ENCODE measurements around the gene CCL4.
"Not testable (repeated sequence)": the region's sequence is repeated elsewhere in the genome, so short reads cannot be mapped to it uniquely, and the experiment has no call there.

The CCL4 gene

GRCh38 chr17:36103401-36103975, at the start of gene CCL4:
TSS of gene CCL4 (plus strand) at chr17:36103827. CDS start at chr17:36103906, 79 bp downstream.
- not testable (repeated sequence) for DNase-seq

- no peak for DNase-seq
These were observed 48.5 kb upstream of the CCL4 start for GRCh38 chr17:36055171-36055570.

GRCh38 chr17:36055921-36056520, 47.6 kb upstream of the CCL4 start:
- no peak for DNase-seq

GRCh38 chr17:36057911-36058310, 45.7 kb upstream of the CCL4 start:
- DNase-seq: no peak

- DNase-seq: no peak
These were observed 44.2 kb upstream of the CCL4 start for GRCh38 chr17:36059406-36059805.

- no peak for DNase-seq
These were observed 42.8 kb upstream of the CCL4 start for GRCh38 chr17:36060816-36061215.

GRCh38 chr17:36063786-36064541, 39.7 kb upstream of the CCL4 start, which contains the start of gene CCL18:
TSS of gene CCL18 (plus strand) at chr17:36064272. CDS start at chr17:36064343, 71 bp downstream.
- DNase-seq: no peak

DNA sequence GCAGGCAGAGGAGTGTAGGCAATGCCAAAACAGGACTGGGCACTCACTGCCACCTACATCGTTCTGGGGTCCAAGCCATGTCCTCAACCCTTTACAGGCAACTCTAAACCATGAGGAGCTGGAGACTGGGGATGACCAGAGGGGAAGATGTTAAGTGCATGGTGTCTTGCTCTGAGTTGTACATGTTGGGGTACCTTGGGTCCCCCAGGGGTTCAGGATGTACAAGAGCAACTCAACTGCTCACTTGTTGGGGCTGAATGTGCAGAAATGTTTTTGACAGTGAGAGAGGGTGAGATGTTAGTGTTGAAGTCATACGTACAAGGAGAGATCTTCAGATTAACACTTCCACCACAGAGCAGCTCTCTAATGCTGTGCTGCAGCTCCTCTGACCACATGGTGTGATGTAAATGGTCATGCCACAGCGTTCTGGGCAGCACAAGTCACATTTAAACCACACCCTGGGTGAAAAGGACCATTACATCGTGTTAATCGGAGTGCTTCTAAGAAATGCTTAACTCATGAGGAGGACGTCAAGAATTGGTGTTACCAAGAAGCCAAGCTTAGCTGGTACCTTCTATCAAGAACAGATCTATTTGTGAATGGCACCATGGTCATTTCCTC, 37.2 kb upstream of the CCL4 start:
- no peak for DNase-seq

- no peak for DNase-seq
These were observed 35.1 kb upstream of the CCL4 start for GRCh38 chr17:36068524-36068923.

DNA sequence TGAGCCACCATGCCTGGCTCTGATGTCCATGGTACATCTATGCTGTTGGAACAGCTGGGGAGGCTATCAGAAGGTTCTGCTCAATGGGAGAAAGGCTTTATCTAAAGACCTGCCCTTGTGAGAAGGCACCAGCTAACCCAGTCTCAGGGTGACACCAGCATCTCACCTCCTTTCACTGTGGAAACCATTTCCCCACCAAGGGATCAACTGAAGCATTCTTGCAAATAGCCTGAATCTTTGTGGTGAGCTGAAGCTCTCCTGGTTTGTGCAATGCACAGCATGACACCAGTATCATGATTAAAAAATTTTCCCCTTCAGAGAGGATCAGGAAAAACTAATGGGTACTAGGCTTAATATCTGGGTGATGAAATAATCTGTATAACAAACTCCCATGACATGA, 34.5 kb upstream of the CCL4 start:
- no peak for DNase-seq

DNA sequence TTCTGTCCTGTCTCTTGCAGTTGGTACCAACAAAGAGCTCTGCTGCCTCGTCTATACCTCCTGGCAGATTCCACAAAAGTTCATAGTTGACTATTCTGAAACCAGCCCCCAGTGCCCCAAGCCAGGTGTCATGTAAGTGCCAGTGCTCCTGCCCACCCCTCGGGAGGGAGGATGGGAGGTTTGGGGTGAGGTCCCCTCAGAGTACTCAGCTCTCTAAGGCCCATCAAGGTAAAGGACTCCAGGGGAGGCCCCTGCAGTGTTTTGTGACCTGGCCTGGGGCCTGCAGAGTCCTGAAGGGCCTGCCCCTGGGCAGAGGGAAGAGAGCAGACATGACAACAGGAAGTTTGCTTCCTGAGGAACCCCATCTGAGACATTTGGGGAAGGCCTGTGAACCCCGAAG, 33.2 kb upstream of the CCL4 start:
- no peak for DNase-seq

DNA sequence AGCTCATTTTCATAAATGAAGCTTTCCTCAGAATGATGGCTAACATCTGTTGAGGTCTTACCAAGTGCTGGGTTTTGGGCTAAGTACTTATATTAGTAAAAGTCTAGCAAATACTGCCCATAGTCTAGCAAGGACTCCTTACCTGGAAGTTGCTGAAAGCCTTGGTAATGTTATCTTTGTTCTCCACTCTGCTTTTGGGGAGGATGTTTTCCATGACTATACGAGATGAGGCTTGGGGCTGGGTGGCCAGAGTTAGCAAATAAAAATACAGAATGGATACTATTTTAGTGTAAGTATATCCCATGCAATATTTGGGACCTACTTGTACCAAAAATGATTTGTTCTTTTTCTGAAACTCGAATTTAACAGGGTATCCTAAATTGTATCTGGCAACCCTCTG, 31.9 kb upstream of the CCL4 start:
- no peak for DNase-seq

DNA sequence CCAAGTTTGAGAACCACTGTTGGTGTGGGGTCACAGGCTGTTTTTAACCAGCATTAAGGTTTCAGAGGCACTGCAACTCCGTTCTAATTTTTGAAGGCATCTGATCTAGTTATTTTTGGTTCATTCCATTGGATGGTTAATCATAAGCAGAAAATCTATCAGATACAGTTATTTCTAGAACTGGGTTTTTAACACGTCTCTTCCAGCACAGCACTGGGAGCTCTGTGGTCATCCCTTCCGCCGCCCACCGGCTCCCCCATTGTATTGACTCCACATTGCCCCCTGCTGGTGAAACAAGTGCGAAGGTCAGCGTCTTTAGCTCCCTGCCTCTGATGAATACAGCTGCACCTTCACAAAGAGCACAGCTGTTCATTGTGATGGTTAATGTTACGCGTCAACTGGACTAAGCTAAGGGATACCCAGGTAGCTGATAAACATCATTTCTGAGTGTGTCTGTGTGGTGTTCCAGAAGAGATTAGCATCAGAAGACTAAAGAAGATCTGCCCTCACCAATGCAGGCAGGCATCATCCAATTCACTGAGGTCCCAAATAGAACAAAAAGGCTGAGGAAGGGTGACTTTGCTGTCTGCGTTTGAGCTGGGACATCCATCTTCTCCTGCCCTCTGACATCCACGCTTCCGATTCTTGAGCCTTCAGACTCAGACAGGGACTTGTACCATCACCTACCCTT, 31.1 kb upstream of the CCL4 start:
- DNase-seq: peak; percentile 78

GRCh38 chr17:36074365-36074764, 29.3 kb upstream of the CCL4 start:
- DNase-seq: no peak

DNA sequence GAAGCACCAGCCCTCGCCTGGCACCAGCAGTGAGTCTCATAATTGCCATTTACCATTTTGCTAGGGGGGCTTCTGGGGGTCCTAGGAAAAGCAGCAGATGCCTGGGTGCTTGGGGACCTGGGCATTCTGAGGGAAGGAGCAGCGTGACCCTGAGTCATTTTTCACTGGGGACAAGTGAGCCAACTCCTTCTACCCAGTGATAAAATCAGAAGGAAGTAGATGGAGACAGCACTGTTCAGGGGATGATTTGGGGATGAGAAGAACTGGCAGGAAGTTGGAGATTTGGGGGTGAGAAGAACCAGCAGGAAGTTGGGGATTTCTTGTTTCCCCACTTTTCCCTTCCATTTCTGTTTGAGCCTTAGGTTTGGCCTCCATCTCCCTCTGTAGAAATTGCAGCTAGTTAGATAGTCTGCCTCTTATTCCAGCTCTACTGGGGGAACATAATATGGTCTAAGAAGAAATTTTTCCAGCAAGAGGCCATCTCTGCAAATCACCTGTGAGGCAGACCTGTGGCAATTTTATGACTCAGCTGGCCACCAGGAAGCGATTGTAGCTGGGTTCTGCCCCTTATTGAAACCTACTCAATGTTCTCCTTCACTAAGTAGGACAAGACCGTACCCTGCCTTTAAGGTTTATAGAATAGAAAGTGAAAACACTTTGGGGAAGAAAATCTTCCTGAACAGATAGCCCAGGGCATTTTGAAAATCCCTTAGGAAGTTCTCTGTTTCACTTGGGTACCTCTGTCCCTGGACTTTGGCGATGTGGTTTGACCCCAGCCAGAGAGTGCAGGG, 21.8 kb upstream of the CCL4 start:
- DNase-seq: not testable (repeated sequence)

DNA sequence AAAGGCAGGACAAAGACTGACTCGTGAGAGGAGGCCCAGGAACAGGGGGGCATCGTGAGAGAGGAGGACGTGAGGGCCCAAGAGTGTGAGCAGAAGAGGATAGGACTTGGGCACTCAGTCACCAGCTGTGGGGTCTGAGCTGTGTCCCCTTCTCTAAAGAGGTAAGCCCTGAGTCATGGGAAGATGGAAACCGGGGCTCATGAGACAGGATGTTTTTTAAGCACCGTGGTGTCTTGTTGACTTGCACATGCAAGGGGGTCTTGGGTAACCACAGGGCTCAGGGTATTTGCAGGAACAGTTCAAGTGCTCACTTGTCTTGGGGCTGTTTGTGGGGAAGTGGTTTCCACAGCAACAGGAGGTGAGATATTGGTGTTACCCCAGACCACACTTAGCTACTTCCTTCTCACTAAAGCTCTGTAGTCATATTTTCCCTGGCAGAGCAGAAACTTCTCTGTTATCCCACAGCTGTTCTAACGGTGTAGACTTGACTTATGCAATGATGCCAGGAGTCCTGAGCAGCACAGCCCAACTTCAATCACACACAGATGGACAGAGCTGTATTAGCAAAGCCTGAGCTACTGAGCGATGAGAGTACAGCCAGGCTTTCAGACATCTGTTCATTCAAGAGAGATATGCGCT, 21.0 kb upstream of the CCL4 start:
- DNase-seq: not testable (repeated sequence)

DNA sequence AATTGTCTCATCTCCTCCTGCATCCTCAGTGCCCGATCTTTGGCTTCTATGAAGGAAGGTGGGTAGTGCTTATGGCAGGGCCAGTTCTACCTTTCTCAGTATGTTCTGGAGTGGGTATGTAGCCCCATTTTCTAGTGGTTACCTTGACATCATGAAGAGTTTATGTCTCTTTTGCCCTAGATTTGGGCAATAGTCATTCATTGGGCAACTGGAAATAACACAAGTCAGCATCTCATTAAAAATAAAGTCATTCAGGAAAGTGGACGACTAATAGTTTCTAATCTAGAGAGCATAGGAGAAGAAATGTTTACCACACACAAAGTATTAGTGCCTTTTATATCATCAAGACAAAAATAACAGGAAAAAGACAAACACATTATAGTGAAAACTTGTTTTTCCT, 19.9 kb upstream of the CCL4 start:
- not testable (repeated sequence) for DNase-seq

DNA sequence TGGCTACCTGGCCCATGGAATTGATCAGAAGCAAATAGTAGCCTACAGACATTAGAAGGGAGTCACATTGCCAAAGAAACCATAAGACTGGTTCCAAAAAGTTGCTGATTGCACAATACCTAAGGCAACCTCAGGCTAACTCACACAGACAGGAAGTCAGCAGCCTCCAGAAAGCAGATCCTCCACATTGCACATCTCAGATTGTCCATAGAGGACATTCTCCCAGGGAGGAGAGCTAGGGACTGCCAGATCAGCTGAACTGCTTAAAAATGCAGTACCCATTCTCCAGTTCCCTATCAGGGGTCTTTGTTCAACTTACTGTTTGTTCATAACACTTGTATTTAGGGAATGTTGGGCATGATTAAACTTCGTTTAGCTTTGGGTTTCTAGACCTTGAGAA, 17.9 kb upstream of the CCL4 start:
- DNase-seq: no peak

GRCh38 chr17:36086791-36087190, 16.8 kb upstream of the CCL4 start:
- no peak for DNase-seq

GRCh38 chr17:36087471-36087870, 16.2 kb upstream of the CCL4 start:
- not testable (repeated sequence) for DNase-seq

- DNase-seq: not testable (repeated sequence)
These were observed 15.6 kb upstream of the CCL4 start for GRCh38 chr17:36087897-36088572.

All from activated effector memory CD4-positive, alpha-beta T cell treated with anti-CD3 and anti-CD28 coated beads, Interleukin-2, amount 50 U/mL, for 16 hours (primary cell).